ENCODE data around the gene CCDC14. TPM values are rescaled to one million over a fixed set of nuclear protein-coding genes. Genes with fewer than 3 reads are reported as not detected.

Gene CCDC14
- total and polyA plus RNA-seq, 7 donors: 3.6 to 43.8 (median 23.9) TPM

DNA sequence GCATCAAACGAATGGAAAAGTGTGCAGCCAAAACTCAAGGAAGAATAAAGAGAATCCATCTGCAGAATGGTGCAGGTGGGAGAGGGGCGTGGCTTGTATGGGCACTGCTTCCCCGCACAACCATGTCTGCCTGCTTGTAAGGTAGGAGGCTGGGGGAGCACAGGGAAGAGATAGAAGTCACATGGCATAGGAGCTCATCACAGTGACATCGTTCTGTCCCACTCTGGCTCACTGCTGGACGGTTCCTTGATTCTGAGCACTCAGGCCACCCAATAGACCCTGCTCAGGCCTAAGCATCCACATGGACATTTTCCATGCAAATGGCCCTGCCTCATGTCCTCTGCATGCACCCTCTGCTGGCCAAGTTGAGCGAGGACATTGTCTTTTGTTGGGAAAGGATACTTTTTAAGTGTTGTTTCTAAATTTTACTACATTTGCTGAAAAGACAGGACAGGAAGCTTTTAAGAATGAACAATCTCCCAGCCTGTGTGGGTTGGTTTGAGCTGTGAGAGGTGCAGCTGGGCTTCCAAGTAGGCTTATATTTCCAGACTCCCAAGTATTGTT is 79.9 kb downstream of the CCDC14 start:
- H3K27me3 ChIP-seq: no peaks in the 10 kb centered on the region
- no peak overlapping the region for H3K4me3 ChIP-seq
- H3K4me1 ChIP-seq: peaks cover 0 to 13% (median 5%) of the 10 kb centered on the region in 4 donors
- intact Hi-C loops (cut with DNase I): loop anchor here (10.0 kb wide), 2 partner anchors 136 to 226 kb away; no protein-coding TSS in a partner anchor
- 83 to 86% methylated on average over 6 of the region's 6 CpGs for WGBS, 2 donors
- TF ChIP-seq POLR2A (IDR thresholded peaks at IDR 0.05) (no peak), CTCF (IDR thresholded peaks at IDR 0.05) (peak in 1 of 4 experiments; percentile 12)
- no peaks in the 10 kb centered on the region for H3K36me3 ChIP-seq
- DNase-seq: no peak
- no peaks in the 10 kb centered on the region for H3K9me3 ChIP-seq
- H3K27ac ChIP-seq: no peak overlapping the region

DNA sequence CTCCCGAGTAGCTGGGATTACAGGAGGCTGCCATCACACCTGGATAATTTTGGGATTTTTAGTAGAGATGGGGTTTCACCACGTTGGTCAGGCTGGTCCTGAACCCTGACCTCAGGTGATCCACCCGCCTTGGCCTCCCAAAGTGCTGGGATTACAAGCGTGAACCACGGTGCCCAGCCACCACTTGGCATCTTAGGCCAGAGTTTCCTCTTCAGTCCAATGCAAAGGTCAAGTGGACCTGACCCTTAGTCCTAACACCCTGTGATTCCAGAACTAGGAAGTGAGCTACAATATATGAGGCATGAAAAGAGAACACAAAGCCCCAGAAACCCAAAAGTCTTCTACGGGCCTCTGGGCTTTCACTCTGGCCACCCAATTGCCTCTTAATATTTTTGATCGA is 82.2 kb downstream of the CCDC14 start:
- WGBS, 2 donors: 91 to 95% methylated on average over 7 of the region's 7 CpGs
- no peaks in the 10 kb centered on the region for H3K36me3 ChIP-seq
- H3K9me3 ChIP-seq: no peaks in the 10 kb centered on the region
- TF ChIP-seq POLR2AphosphoS5 (IDR thresholded peaks at IDR 0.05) (no peak), POLR2A (IDR thresholded peaks at IDR 0.05) (no peak), EP300 (IDR thresholded peaks at IDR 0.05) (no peak), CTCF (IDR thresholded peaks at IDR 0.05) (no peak)
- peaks cover 0 to 11% (median 5%) of the 10 kb centered on the region in 4 donors for H3K4me1 ChIP-seq
- DNase-seq: no peak
- intact Hi-C loops (cut with DNase I): no loop called here
- H3K27me3 ChIP-seq: no peaks in the 10 kb centered on the region
- H3K27ac ChIP-seq: no peak overlapping the region
- no peak overlapping the region for H3K4me3 ChIP-seq

DNA sequence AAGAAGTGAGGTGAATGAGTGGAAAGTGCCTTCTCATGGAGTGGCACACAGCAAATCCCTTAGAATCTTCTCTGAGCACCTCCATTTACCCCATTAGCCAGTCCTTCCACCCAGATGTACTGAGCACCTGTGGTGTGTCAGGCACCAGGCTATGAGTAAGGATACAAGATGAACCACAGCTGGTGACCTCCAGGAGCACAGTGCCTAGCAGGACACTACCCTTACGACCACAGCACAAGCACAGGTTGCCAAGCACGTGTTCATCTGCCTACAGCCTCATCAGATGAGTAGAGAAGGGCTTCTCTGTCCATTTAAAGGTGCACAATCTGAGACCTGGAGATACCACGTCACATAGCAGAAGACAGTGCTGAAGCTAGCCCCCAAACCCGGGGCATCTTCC is 83.1 kb downstream of the CCDC14 start:
- intact Hi-C loops (cut with DNase I): no loop called here
- H3K36me3 ChIP-seq: no peaks in the 10 kb centered on the region
- H3K4me1 ChIP-seq: peaks cover 0 to 2% (median 1%) of the 10 kb centered on the region in 4 donors
- no peaks in the 10 kb centered on the region for H3K9me3 ChIP-seq
- TF ChIP-seq EP300 (IDR thresholded peaks at IDR 0.05) (no peak), CTCF (IDR thresholded peaks at IDR 0.05) (no peak), POLR2A (IDR thresholded peaks at IDR 0.05) (no peak), POLR2AphosphoS5 (IDR thresholded peaks at IDR 0.05) (no peak)
- no peak overlapping the region for H3K27ac ChIP-seq
- H3K4me3 ChIP-seq: no peak overlapping the region
- no peak for DNase-seq
- H3K27me3 ChIP-seq: no peaks in the 10 kb centered on the region
- WGBS, 2 donors: 87 to 94% methylated on average over 4 of the region's 4 CpGs

DNA sequence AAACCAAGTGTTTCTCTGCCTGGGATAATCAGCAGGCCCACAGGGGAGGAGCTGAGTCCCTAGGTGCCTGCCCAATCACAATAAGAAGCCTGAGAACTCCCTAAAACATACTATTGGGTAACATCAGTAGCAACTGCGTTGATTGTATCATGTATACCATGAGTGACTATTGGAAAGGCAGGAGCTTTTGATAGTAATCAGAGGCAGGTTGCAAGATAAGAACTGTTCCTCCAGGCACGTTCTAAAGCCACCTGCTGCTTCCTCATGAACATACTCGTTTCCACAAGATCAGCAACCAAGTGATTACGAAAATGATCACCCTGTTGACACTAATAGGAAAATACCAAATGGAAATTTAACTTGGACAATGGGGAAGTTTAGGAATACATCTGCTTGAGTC is 83.6 kb downstream of the CCDC14 start:
- no peak for DNase-seq
- no peaks in the 10 kb centered on the region for H3K4me1 ChIP-seq
- no peaks in the 10 kb centered on the region for H3K9me3 ChIP-seq
- H3K27me3 ChIP-seq: no peaks in the 10 kb centered on the region
- TF ChIP-seq EP300 (IDR thresholded peaks at IDR 0.05) (no peak), POLR2A (IDR thresholded peaks at IDR 0.05) (no peak), POLR2AphosphoS5 (IDR thresholded peaks at IDR 0.05) (no peak), CTCF (IDR thresholded peaks at IDR 0.05) (no peak)
- intact Hi-C loops (cut with DNase I): no loop called here
- no peak overlapping the region for H3K27ac ChIP-seq
- no peaks in the 10 kb centered on the region for H3K36me3 ChIP-seq
- WGBS, 2 donors: 79 to 86% methylated on average over 4 of the region's 4 CpGs
- H3K4me3 ChIP-seq: no peak overlapping the region

DNA sequence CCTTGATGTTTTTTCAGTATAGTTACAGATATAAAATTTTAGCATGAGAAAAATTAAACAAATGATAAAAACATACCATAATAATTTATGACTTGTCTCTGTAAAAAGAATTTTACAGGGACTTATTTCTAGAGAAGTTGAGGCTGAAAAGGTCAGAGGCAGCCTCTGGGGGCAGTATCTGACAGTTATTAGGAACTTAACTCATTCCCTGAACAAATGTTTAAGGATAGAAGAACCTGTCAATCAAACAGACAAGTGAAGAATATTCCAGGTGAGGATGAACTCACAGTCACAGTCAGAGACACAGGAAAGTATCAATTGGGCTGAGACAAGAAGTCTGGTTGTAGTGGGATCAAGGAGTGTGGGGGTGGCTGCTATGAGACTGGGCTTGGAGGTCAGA is 84.2 kb downstream of the CCDC14 start:
- TF ChIP-seq POLR2AphosphoS5 (IDR thresholded peaks at IDR 0.05): no peak

More for the DNA sequence above, 84.2 kb downstream of the CCDC14 start:
- Histone ChIP-seq H3K9me3 (no peaks in the 10 kb centered on the region), H3K4me3 (no peak overlapping the region), H3K4me1 (no peaks in the 10 kb centered on the region), H3K27ac (no peak overlapping the region), H3K27me3 (no peaks in the 10 kb centered on the region), H3K36me3 (no peaks in the 10 kb centered on the region)
- intact Hi-C loops (cut with DNase I): no loop called here
- DNase-seq: no peak
